H9 (cell line): ENCODE results near the gene PHTF1. TPM values are rescaled to one million over a fixed set of nuclear protein-coding genes. Genes with fewer than 3 reads are reported as not detected.

ENCODE experiments used
- DNase-seq: peaks from one replicate; pipeline ENCODE4 v3.0.0-alpha.2; 2017
- H2AFZ ChIP-seq: one replicate; pipeline ENCODE4 v1.6.1; 2013; ENCODE audit warnings: mild to moderate bottlenecking, low read length, control low read depth, moderate library complexity
- H2AK5ac ChIP-seq: 2 replicates; pipeline ENCODE4 v1.6.1; 2013; ENCODE audit warnings: low read length, control low read depth, mixed read lengths; ENCODE audit not compliant: insufficient read length
- H2BK120ac ChIP-seq: one replicate; pipeline ENCODE4 v1.6.1; 2013; ENCODE audit warnings: low read depth, mild to moderate bottlenecking, low read length, control low read depth, inconsistent platforms; ENCODE audit not compliant: poor library complexity, severe bottlenecking
- H2BK12ac ChIP-seq: 2 replicates; pipeline ENCODE4 v1.6.1; 2013; ENCODE audit warnings: low read length, control low read depth, mixed read lengths, low read depth; ENCODE audit not compliant: insufficient read length
- H2BK15ac ChIP-seq: 2 replicates; pipeline ENCODE4 v1.6.1; 2013; ENCODE audit warnings: low read depth, low read length, control low read depth
- H2BK20ac ChIP-seq: one replicate; pipeline ENCODE4 v1.6.1; 2013; ENCODE audit warnings: low read depth, mild to moderate bottlenecking, low read length, control low read depth, inconsistent platforms; ENCODE audit not compliant: poor library complexity, severe bottlenecking
- H2BK5ac ChIP-seq: 2 replicates; pipeline ENCODE4 v1.6.1; 2013; ENCODE audit warnings: low read length, control low read depth, mixed read lengths; ENCODE audit not compliant: insufficient read length
- H3K14ac ChIP-seq: 2 replicates; pipeline ENCODE4 v1.6.1; 2013; ENCODE audit warnings: low read length, control low read depth; ENCODE audit not compliant: insufficient read depth
- H3K18ac ChIP-seq: 2 replicates; pipeline ENCODE4 v1.6.1; 2013; ENCODE audit warnings: low read depth, mild to moderate bottlenecking, mixed read lengths, low read length, control low read depth; ENCODE audit not compliant: insufficient read length
- H3K23ac ChIP-seq: 2 replicates; pipeline ENCODE4 v1.6.1; 2013; ENCODE audit warnings: low read length, control low read depth, mixed read lengths, low read depth; ENCODE audit not compliant: insufficient read length
- H3K23me2 ChIP-seq: 2 replicates; pipeline ENCODE4 v1.6.1; 2013; ENCODE audit warnings: low read depth, mild to moderate bottlenecking, mixed read lengths, low read length, control low read depth; ENCODE audit not compliant: insufficient read length, poor library complexity, severe bottlenecking
- H3K27ac ChIP-seq: 2 replicates; pipeline ENCODE4 v1.5.1; 2013; ENCODE audit warnings: low read length, control low read depth, mixed read lengths, low read depth; ENCODE audit not compliant: insufficient read length
- H3K27me3 ChIP-seq: 2 replicates; pipeline ENCODE4 v1.6.1; 2013; ENCODE audit warnings: low read length, control low read depth, inconsistent platforms; ENCODE audit not compliant: insufficient read depth
- H3K4ac ChIP-seq: 2 replicates; pipeline ENCODE4 v1.6.1; 2013; ENCODE audit warnings: low read depth, mild to moderate bottlenecking, control low read depth, inconsistent platforms, low read length, moderate library complexity
- H3K4me1 ChIP-seq: 2 replicates; pipeline ENCODE4 v1.6.1; 2013; ENCODE audit warnings: low read length, control low read depth, inconsistent platforms; ENCODE audit not compliant: insufficient read depth
- H3K4me2 ChIP-seq: 2 replicates; pipeline ENCODE4 v1.6.1; 2013; ENCODE audit warnings: low read length, control low read depth, mixed read lengths; ENCODE audit not compliant: insufficient read length, insufficient read depth
- H3K56ac ChIP-seq: 2 replicates; pipeline ENCODE4 v1.6.1; 2013; ENCODE audit warnings: low read depth, mild to moderate bottlenecking, mixed read lengths, low read length, control low read depth; ENCODE audit not compliant: insufficient read length
- H3K79me1 ChIP-seq: 2 replicates; pipeline ENCODE4 v1.6.1; 2013; ENCODE audit warnings: low read depth, mild to moderate bottlenecking, moderate library complexity, low read length, control low read depth, inconsistent platforms; ENCODE audit not compliant: insufficient read depth, poor library complexity, severe bottlenecking
- H3K79me2 ChIP-seq: 2 replicates; pipeline ENCODE4 v1.6.1; 2013; ENCODE audit warnings: low read length, control low read depth, inconsistent platforms; ENCODE audit not compliant: insufficient read depth
- H3K9ac ChIP-seq: 2 replicates; pipeline ENCODE4 v1.6.1; 2013; ENCODE audit warnings: low read length, control low read depth, mixed read lengths; ENCODE audit not compliant: insufficient read length; ENCODE audit errors: extremely low read depth
- H3K9me3 ChIP-seq: one replicate; pipeline ENCODE4 v1.6.1; 2013; ENCODE audit warnings: low read depth, low read length, inconsistent platforms; ENCODE audit not compliant: control insufficient read depth
- H3T11ph ChIP-seq: one replicate; pipeline ENCODE4 v1.6.1; 2013; ENCODE audit warnings: mild to moderate bottlenecking, low read length, control low read depth, inconsistent platforms
- H4K20me1 ChIP-seq: one replicate; pipeline ENCODE4 v1.6.1; 2013; ENCODE audit not compliant: control insufficient read depth, insufficient read length, insufficient read depth
- H4K5ac ChIP-seq: 2 replicates; pipeline ENCODE4 v1.6.1; 2013; ENCODE audit warnings: low read depth, mild to moderate bottlenecking, mixed read lengths, low read length, control low read depth; ENCODE audit not compliant: insufficient read length
- H4K8ac ChIP-seq: replicated peaks from 2 replicates; pipeline ENCODE4 v1.6.1; 2013; ENCODE audit warnings: low read length, control low read depth, mixed read lengths, low read depth; ENCODE audit not compliant: insufficient read length
- H4K91ac ChIP-seq: 2 replicates; pipeline ENCODE4 v1.6.1; 2013; ENCODE audit warnings: low read depth, mild to moderate bottlenecking, moderate library complexity, mixed read lengths, low read length, control low read depth; ENCODE audit not compliant: insufficient read length
- H3K27ac Mint-ChIP-seq, 3 experiments: 2 replicates in 2 of 3; 3 replicates in 1 of 3; pipeline ENCODE4 v1.8.0; 2020 to 2021; ENCODE audit warnings: mixed read lengths in 3 of 3, mild to moderate bottlenecking in 1 of 3, moderate library complexity in 1 of 3
- H3K27me3 Mint-ChIP-seq: 2 replicates; pipeline ENCODE4 v1.8.0; 2021; ENCODE audit warnings: low read depth, mild to moderate bottlenecking, moderate library complexity, mixed read lengths
- H3K36me3 Mint-ChIP-seq, 3 experiments: 2 replicates in 2 of 3; 3 replicates in 1 of 3; pipeline ENCODE4 v1.8.0; 2020 to 2021; ENCODE audit warnings: low read depth in 3 of 3, mixed read lengths in 3 of 3; ENCODE audit not compliant: insufficient read depth in 1 of 3
- H3K4me1 Mint-ChIP-seq, 2 experiments: 2 replicates each; pipeline ENCODE4 v1.8.0; 2020; ENCODE audit warnings: mixed read lengths in 2 of 2
- H3K4me3 Mint-ChIP-seq, 2 experiments: 2 replicates in 1 of 2; 3 replicates in 1 of 2; pipeline ENCODE4 v1.8.0; 2020 to 2021; ENCODE audit warnings: mild to moderate bottlenecking in 2 of 2, mixed read lengths in 2 of 2, moderate library complexity in 1 of 2
- H3K9me3 Mint-ChIP-seq, 2 experiments: 2 replicates in 1 of 2; 3 replicates in 1 of 2; pipeline ENCODE4 v1.8.0; 2020; ENCODE audit warnings: mild to moderate bottlenecking in 2 of 2, mixed read lengths in 2 of 2, moderate library complexity in 1 of 2
- WGBS: extraction: QIAGEN DNeasy Blood & Tissue Kit; methylation state at CpG from one replicate; pipeline ENCODE4 v1.1.7; 2013; ENCODE audit warnings: missing lambda C conversion rate, low lambda C conversion rate, mixed read lengths; ENCODE audit not compliant: insufficient read length; ENCODE audit errors: extremely low coverage; 5-methylcytosine and 5-hydroxymethylcytosine counted together
- total RNA-seq: library from RNA; stranded (reverse); gene quantifications from 2 replicates; pipeline ENCODE4 v1.2.1, GENCODE V29; 2021
- TF ChIP-seq, protein P1 (sequence below): fragments of 200-600 bp; sonication (generic); conservative IDR thresholded peaks from 3 replicates; pipeline ENCODE4 v1.8.0; 2021; ENCODE audit warnings: antibody characterized with exemption, mild to moderate bottlenecking

Gene PHTF1
- total RNA-seq, 1 experiment from 2014 or later = 28.4 TPM

GRCh38 chr1:113808450-113809195 is 49.3 kb upstream of the PHTF1 start:
- Histone ChIP-seq H3K79me1 (peaks cover 4% of the 10 kb centered on the region), H3T11ph (no peak overlapping the region), H3K56ac (no peak overlapping the region), H3K79me2 (peaks cover 24% of the 10 kb centered on the region; the same call in 1 of the 2 replicates), H3K23me2 (no peaks in the 10 kb centered on the region), H2AFZ (no peak overlapping the region), H2BK12ac (no peak overlapping the region), H3K14ac (no peak overlapping the region), H3K9ac (no peak overlapping the region), H3K27ac (no peak overlapping the region), H2BK20ac (no peak overlapping the region), H2BK120ac (no peak overlapping the region), H2BK5ac (no peak overlapping the region), H4K8ac (no peak overlapping the region), H3K4me1 (no peaks in the 10 kb centered on the region), H3K4me2 (no peak overlapping the region), H3K18ac (no peak overlapping the region), H4K20me1 (no peaks in the 10 kb centered on the region), H4K5ac (no peak overlapping the region), H3K27me3 (no peaks in the 10 kb centered on the region), H2BK15ac (no peak overlapping the region), H3K9me3 (no peaks in the 10 kb centered on the region), H3K4ac (no peak overlapping the region), H2AK5ac (no peak overlapping the region), H3K23ac (no peak overlapping the region), H4K91ac (no peak overlapping the region)
- no peaks in the 10 kb centered on the region for H3K27me3 Mint-ChIP-seq
- peaks cover 5 to 16% (median 11%) of the 10 kb centered on the region in 3 experiments for H3K36me3 Mint-ChIP-seq
- TF ChIP-seq, protein P1, sequence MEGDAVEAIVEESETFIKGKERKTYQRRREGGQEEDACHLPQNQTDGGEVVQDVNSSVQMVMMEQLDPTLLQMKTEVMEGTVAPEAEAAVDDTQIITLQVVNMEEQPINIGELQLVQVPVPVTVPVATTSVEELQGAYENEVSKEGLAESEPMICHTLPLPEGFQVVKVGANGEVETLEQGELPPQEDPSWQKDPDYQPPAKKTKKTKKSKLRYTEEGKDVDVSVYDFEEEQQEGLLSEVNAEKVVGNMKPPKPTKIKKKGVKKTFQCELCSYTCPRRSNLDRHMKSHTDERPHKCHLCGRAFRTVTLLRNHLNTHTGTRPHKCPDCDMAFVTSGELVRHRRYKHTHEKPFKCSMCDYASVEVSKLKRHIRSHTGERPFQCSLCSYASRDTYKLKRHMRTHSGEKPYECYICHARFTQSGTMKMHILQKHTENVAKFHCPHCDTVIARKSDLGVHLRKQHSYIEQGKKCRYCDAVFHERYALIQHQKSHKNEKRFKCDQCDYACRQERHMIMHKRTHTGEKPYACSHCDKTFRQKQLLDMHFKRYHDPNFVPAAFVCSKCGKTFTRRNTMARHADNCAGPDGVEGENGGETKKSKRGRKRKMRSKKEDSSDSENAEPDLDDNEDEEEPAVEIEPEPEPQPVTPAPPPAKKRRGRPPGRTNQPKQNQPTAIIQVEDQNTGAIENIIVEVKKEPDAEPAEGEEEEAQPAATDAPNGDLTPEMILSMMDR = no peak
- no CpG with 5 or more reads among the region's 4 CpGs for WGBS
- DNase-seq = no peak
- H3K27ac Mint-ChIP-seq = no peak overlapping the region
- peaks cover 21 to 31% of the 10 kb centered on the region in 2 experiments for H3K4me1 Mint-ChIP-seq
- H3K4me3 Mint-ChIP-seq = no peak overlapping the region; a peak in 1 of 5 replicates
- H3K9me3 Mint-ChIP-seq = 0 out of 5 replicates have a peak, but pooled peaks cover 0 to 3% of the 10 kb centered on the region in 2 experiments
